GM19438 (cell line): ENCODE results near the gene CNGA3.

Experiments
- ATAC-seq: cut with Tn5 transposase; IDR thresholded peaks from one replicate; pipeline ENCODE4 v1.9.1; 2021; ENCODE audit warnings: low read depth; ENCODE audit not compliant: unreplicated experiment

The CNGA3 gene

GRCh38 chr2:98438190-98439133 is 92.2 kb downstream of the CNGA3 start:
- peak; percentile 94 for ATAC-seq

GRCh38 chr2:98441706-98442450 is 95.6 kb downstream of the CNGA3 start:
- no peak for ATAC-seq

- no peak for ATAC-seq
Measured at GRCh38 chr2:98442488-98442887, 96.2 kb downstream of the CNGA3 start.

GRCh38 chr2:98444436-98445176 is 98.3 kb downstream of the CNGA3 start, which contains the start of gene INPP4A:
INPP4A (plus strand) TSS chr2:98444858; CDS start chr2:98520049, 75,191 bp downstream.
- ATAC-seq: peak; percentile 68

GRCh38 chr2:98445177-98445682 is 99.0 kb downstream of the CNGA3 start:
- ATAC-seq: peak; percentile 22

GRCh38 chr2:98445683-98446581 is 99.7 kb downstream of the CNGA3 start:
- ATAC-seq: no peak

GRCh38 chr2:98446850-98447249 is 100.6 kb downstream of the CNGA3 start:
- no peak for ATAC-seq
